ENCODE results near the gene OGFR. TPM values are rescaled to one million over a fixed set of nuclear protein-coding genes. Genes with fewer than 3 reads are reported as not detected.

Gene OGFR
- total RNA-seq, 1 donor = 31.0 TPM

- no peak for DNase-seq (ENCODE audit: low read depth)
- TF ChIP-seq CTCF (IDR thresholded peaks at IDR 0.05; ENCODE audit: insufficient read depth, low read length) = no peak
- H3K4me3 ChIP-seq (ENCODE audit: low read depth, low read length) = no peak overlapping the region
Measured at GRCh38 chr20:62826646-62827310, 22.1 kb downstream of the OGFR start.

- no peak for DNase-seq (ENCODE audit: low read depth)
- no peak overlapping the region for H3K4me3 ChIP-seq (ENCODE audit: low read depth, low read length)
- TF ChIP-seq CTCF (IDR thresholded peaks at IDR 0.05; ENCODE audit: insufficient read depth, low read length) = no peak
Measured at GRCh38 chr20:62827311-62828038, 22.8 kb downstream of the OGFR start.

GRCh38 chr20:62828051-62828450 is 23.4 kb downstream of the OGFR start:
- no peak overlapping the region for H3K4me3 ChIP-seq (ENCODE audit: low read depth, low read length)
- TF ChIP-seq CTCF (IDR thresholded peaks at IDR 0.05; ENCODE audit: insufficient read depth, low read length) = no peak
- no peak for DNase-seq (ENCODE audit: low read depth)

- DNase-seq (ENCODE audit: low read depth) = no peak
- no peak for TF ChIP-seq CTCF (IDR thresholded peaks at IDR 0.05; ENCODE audit: insufficient read depth, low read length)
- no peak overlapping the region for H3K4me3 ChIP-seq (ENCODE audit: low read depth, low read length)
Measured at GRCh38 chr20:62828511-62829230, 24.0 kb downstream of the OGFR start.

GRCh38 chr20:62829231-62830230 is 24.9 kb downstream of the OGFR start:
- TF ChIP-seq CTCF (IDR thresholded peaks at IDR 0.05; ENCODE audit: insufficient read depth, low read length) = no peak
- no peak overlapping the region for H3K4me3 ChIP-seq (ENCODE audit: low read depth, low read length)
- DNase-seq (ENCODE audit: low read depth) = no peak

GRCh38 chr20:62830251-62830650 is 25.6 kb downstream of the OGFR start:
- H3K4me3 ChIP-seq (ENCODE audit: low read depth, low read length) = no peak overlapping the region
- no peak for DNase-seq (ENCODE audit: low read depth)
- no peak for TF ChIP-seq CTCF (IDR thresholded peaks at IDR 0.05; ENCODE audit: insufficient read depth, low read length)

Data from fibroblast of the aortic adventitia (primary cell).